Endodermal cell (in vitro differentiated cells): ENCODE data around the gene CDH4. TPM values are rescaled to one million over a fixed set of nuclear protein-coding genes. Genes with fewer than 3 reads are reported as not detected.
"Not testable (repeated sequence)": the region's sequence is repeated elsewhere in the genome, so short reads cannot be mapped to it uniquely, and the experiment has no call there.

Experiments
- DNase-seq: peaks from one replicate; pipeline ENCODE4 v3.0.0-alpha.2; 2017
- H3K27ac ChIP-seq: 2 replicates; pipeline ENCODE4 v1.5.1; 2013; ENCODE audit warnings: mild to moderate bottlenecking, low read depth, low read length, moderate library complexity
- H3K27me3 ChIP-seq: 2 replicates; pipeline ENCODE4 v1.6.1; 2013; ENCODE audit warnings: mild to moderate bottlenecking, low read length, moderate library complexity; ENCODE audit not compliant: insufficient read depth, control insufficient read depth, poor library complexity, severe bottlenecking
- H3K36me3 ChIP-seq: 2 replicates; pipeline ENCODE4 v1.7.0; 2013; ENCODE audit warnings: mild to moderate bottlenecking, low read length, moderate library complexity; ENCODE audit not compliant: control insufficient read depth, insufficient read depth
- H3K4me1 ChIP-seq: one replicate; pipeline ENCODE4 v1.7.0; 2013; ENCODE audit warnings: low read length; ENCODE audit not compliant: control insufficient read depth, insufficient read depth
- H3K4me3 ChIP-seq: 2 replicates; pipeline ENCODE4 v1.5.1; 2013; ENCODE audit warnings: mild to moderate bottlenecking, low read length, moderate library complexity
- H3K9ac ChIP-seq: 2 replicates; pipeline ENCODE4 v1.6.1; 2013; ENCODE audit warnings: mild to moderate bottlenecking, low read length, moderate library complexity; ENCODE audit not compliant: poor library complexity, severe bottlenecking; ENCODE audit errors: extremely low read depth
- H3K9me3 ChIP-seq: 2 replicates; pipeline ENCODE4 v1.6.1; 2013; ENCODE audit warnings: mild to moderate bottlenecking, low read length, moderate library complexity; ENCODE audit not compliant: control insufficient read depth
- H3K27ac Mint-ChIP-seq: 2 replicates; pipeline ENCODE4 v1.8.0; 2020; ENCODE audit warnings: mixed read lengths
- H3K27me3 Mint-ChIP-seq: 2 replicates; pipeline ENCODE4 v1.8.0; 2021; ENCODE audit warnings: mild to moderate bottlenecking, mixed read lengths; ENCODE audit not compliant: insufficient read depth
- H3K36me3 Mint-ChIP-seq: 2 replicates; pipeline ENCODE4 v1.8.0; 2020; ENCODE audit warnings: low read depth, mixed read lengths
- H3K4me1 Mint-ChIP-seq: 2 replicates; pipeline ENCODE4 v1.8.0; 2020; ENCODE audit warnings: mixed read lengths
- H3K4me3 Mint-ChIP-seq: 2 replicates; pipeline ENCODE4 v1.8.0; 2020; ENCODE audit warnings: mild to moderate bottlenecking, moderate library complexity, mixed read lengths
- H3K9me3 Mint-ChIP-seq: 2 replicates; pipeline ENCODE4 v1.8.0; 2020; ENCODE audit warnings: mild to moderate bottlenecking, mixed read lengths
- WGBS, 2 experiments: methylation state at CpG; one replicate each; pipeline versions ENCODE4 v1.1.5 to v1.1.7; 2013; ENCODE audit warnings: missing lambda C conversion rate in 2 of 2, mixed read lengths in 1 of 2; ENCODE audit not compliant: insufficient coverage in 1 of 2, insufficient read length in 1 of 2; 5-methylcytosine and 5-hydroxymethylcytosine counted together
- total RNA-seq, 2 donors: library from RNA; stranded (reverse); fragmentation: NEBNext Ultra II Directional in 1 of 2; extraction: Animal tissue kit (Norgen Biotek cat#: 25700) in 1 of 2; gene quantifications; 2 replicates in 1 of 2; 3 replicates in 1 of 2; pipeline ENCODE4 v1.2.1, GENCODE V29; 2021
- TF ChIP-seq, protein P1 (sequence below): fragments of 200-600 bp; sonication (generic); conservative IDR thresholded peaks from 2 replicates; pipeline ENCODE4 v1.5.0; 2021; ENCODE audit warnings: antibody characterized with exemption, mild to moderate bottlenecking

The CDH4 gene
- total RNA-seq, 2 donors from 2014 or later, result 1.8 to 5.8 TPM

DNA sequence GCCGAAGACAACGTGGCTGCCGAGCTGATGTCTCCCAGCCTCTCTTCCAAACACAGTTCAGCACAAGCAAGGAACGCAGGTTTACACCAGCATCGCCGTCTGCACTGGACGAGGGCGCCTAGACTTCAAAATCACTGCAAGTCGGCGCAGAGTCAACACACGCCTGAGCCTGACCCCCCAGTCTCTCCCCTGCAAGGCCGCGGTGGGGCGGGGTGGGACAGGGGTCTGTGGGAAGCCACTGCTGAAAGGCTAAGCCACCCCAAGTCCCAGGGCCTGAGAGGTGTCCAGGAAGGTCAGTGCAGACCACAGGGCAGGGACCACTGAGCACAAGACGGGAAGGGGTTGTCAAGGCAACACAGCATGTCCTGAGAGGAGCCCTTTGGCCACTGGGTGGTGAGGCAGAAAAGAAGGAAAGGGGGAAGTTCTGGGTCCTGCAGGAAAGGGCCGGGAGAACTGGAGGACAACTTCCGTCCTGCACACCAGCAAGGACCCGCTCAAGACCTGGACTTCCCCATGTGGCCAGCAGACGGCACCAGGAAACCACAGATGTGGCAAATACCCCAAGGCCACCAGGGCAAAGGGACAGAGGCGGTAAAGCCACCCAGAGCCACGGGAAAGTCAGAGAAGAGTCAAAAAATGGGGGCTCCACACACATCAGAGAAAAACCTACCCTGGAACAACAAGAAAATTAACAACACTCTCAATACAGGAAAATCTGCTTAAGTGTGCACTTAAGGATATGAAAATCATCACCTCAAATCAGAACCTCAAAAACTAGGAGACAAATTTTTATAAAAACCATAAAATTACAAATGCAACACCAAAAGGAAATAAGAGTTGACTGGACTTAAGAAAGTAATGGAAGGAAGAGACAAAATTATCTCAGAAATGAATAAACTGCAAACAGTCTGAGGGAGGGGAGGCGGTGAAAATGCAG is 728.9 kb downstream of the CDH4 start:
- no peaks in the 10 kb centered on the region for H3K27me3 ChIP-seq
- DNase-seq, result peak; percentile 66
- Mint-ChIP-seq H3K36me3 (peaks cover 44% of the 10 kb centered on the region), H3K27ac (no peak overlapping the region), H3K27me3 (no peaks in the 10 kb centered on the region), H3K4me1 (no peaks in the 10 kb centered on the region), H3K4me3 (no peak overlapping the region), H3K9me3 (no peaks in the 10 kb centered on the region)
- H3K4me1 ChIP-seq, result no peaks in the 10 kb centered on the region
- TF ChIP-seq, protein P1, sequence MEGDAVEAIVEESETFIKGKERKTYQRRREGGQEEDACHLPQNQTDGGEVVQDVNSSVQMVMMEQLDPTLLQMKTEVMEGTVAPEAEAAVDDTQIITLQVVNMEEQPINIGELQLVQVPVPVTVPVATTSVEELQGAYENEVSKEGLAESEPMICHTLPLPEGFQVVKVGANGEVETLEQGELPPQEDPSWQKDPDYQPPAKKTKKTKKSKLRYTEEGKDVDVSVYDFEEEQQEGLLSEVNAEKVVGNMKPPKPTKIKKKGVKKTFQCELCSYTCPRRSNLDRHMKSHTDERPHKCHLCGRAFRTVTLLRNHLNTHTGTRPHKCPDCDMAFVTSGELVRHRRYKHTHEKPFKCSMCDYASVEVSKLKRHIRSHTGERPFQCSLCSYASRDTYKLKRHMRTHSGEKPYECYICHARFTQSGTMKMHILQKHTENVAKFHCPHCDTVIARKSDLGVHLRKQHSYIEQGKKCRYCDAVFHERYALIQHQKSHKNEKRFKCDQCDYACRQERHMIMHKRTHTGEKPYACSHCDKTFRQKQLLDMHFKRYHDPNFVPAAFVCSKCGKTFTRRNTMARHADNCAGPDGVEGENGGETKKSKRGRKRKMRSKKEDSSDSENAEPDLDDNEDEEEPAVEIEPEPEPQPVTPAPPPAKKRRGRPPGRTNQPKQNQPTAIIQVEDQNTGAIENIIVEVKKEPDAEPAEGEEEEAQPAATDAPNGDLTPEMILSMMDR, result peak; percentile 63
- no peak overlapping the region for H3K27ac ChIP-seq
- peaks cover 14% of the 10 kb centered on the region for H3K36me3 ChIP-seq
- no peak overlapping the region for H3K9ac ChIP-seq
- whole genome bisulfite sequencing, 2 experiments, result 84 to 89% methylated on average over 11 to 22 of the region's 22 CpGs
- no peaks in the 10 kb centered on the region for H3K9me3 ChIP-seq
- H3K4me3 ChIP-seq, result no peak overlapping the region

DNA sequence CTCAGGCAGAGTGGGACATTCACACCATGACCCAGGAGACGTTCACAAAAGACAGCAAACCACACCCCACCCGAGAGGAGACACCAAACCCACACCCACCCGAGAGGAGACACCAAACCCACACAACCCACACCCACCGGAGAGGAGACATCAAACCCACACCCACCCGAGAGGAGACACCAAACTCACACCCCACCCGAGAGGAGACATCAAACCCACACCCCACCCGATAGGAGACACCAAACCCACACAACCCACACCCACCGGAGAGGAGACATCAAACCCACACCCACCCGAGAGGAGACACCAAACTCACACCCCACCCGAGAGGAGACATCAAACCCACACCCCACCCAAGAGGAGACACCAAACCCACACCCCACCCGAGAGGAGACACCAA is 729.6 kb downstream of the CDH4 start:
- not testable (repeated sequence) for H3K9me3 Mint-ChIP-seq, H3K27ac Mint-ChIP-seq, DNase-seq, H3K27me3 ChIP-seq, H3K9me3 ChIP-seq, H3K4me3 ChIP-seq, H3K4me1 Mint-ChIP-seq, H3K4me3 Mint-ChIP-seq, H3K27ac ChIP-seq, H3K9ac ChIP-seq, H3K4me1 ChIP-seq, H3K27me3 Mint-ChIP-seq
- H3K36me3 Mint-ChIP-seq, result peaks cover 47% of the 10 kb centered on the region
- peaks cover 17% of the 10 kb centered on the region for H3K36me3 ChIP-seq
- 87% methylated on average over 9 of the region's 11 CpGs; no CpG with 5 or more reads in 1 of the 2 experiments for whole genome bisulfite sequencing, 2 experiments

DNA sequence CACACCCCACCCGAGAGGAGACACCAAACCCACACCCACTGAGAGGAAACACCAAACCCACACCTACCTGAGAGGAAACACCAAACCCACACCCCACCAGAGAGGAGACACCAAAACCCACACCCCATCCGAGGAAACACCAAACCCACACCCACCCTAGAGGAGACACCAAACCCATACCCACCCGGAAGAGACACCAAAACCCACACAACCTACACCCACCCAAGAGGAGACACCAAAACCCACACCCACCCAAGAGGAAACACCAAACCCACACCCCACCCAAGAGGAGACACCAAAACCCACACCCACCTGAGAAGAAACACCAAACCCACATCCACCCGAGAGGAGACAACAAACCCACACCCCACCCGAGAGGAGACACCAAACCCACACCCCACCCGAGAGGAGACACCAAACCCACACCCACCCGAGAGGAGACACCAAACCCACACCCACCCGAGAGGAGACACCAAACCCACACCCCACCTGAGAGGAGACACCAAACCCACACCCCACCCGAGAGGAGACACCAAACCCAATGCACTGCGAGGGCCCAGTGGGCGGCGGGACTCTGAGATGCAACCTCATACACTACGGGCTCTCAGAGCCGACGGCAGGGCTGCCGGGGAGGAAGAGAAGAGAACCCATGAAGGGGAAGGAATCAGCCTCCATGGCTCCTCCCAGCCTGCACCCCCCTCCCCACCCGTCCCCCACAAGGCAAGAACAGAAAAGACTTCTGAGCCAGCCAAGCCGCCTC is 730.3 kb downstream of the CDH4 start:
- H3K9me3 Mint-ChIP-seq, result peaks cover 4% of the 10 kb centered on the region
- H3K9ac ChIP-seq, result no peak overlapping the region
- no peak overlapping the region for H3K27ac Mint-ChIP-seq
- H3K27ac ChIP-seq, result no peak overlapping the region
- DNase-seq, result no peak
- H3K36me3 Mint-ChIP-seq, result peaks cover 51% of the 10 kb centered on the region
- TF ChIP-seq, protein P1, result no peak
- no peaks in the 10 kb centered on the region for H3K9me3 ChIP-seq
- H3K4me3 Mint-ChIP-seq, result no peak overlapping the region
- no peaks in the 10 kb centered on the region for H3K27me3 Mint-ChIP-seq
- no peak overlapping the region for H3K4me3 ChIP-seq
- H3K4me1 ChIP-seq, result no peaks in the 10 kb centered on the region
- peaks cover 23% of the 10 kb centered on the region for H3K36me3 ChIP-seq
- H3K4me1 Mint-ChIP-seq, result no peaks in the 10 kb centered on the region
- H3K27me3 ChIP-seq, result no peaks in the 10 kb centered on the region
- 80 to 81% methylated on average over 1 to 14 of the region's 18 CpGs for WGBS, 2 experiments
